ENCODE results near the gene SLC9A9.

Gene SLC9A9

GRCh38 chr3:143830063-143830462 is 18.2 kb downstream of the SLC9A9 start:
- no peak for ATAC-seq
- TF ChIP-seq ESRRG (CRISPR knock-in tag; IDR thresholded peaks at IDR 0.05): no peak
- TF ChIP-seq POU6F1 (CRISPR knock-in tag; IDR thresholded peaks at IDR 0.05; ENCODE audit: borderline replicate concordance, low read depth): no peak
- no peak for TF ChIP-seq SNAI2 (CRISPR knock-in tag; IDR thresholded peaks at IDR 0.05)
- TF ChIP-seq ZNF8 (CRISPR knock-in tag; IDR thresholded peaks at IDR 0.05): no peak
- no peak for TF ChIP-seq ZFP30 (CRISPR knock-in tag; IDR thresholded peaks at IDR 0.05)
- no peak for TF ChIP-seq ZFP3 (CRISPR knock-in tag; IDR thresholded peaks at IDR 0.05)
- TF ChIP-seq ARNTL (CRISPR knock-in tag; IDR thresholded peaks at IDR 0.05; ENCODE audit: borderline replicate concordance, low read depth): no peak
- TF ChIP-seq RARB (CRISPR knock-in tag; IDR thresholded peaks at IDR 0.05): no peak
- TF ChIP-seq ZC3H10 (CRISPR knock-in tag; IDR thresholded peaks at IDR 0.05): no peak
- no peak for TF ChIP-seq CSDC2 (CRISPR knock-in tag; IDR thresholded peaks at IDR 0.05)
- TF ChIP-seq ZNF565 (CRISPR knock-in tag; conservative IDR thresholded peaks at IDR 0.05; ENCODE audit: low read depth): no peak
- TF ChIP-seq PPARA (CRISPR knock-in tag; IDR thresholded peaks at IDR 0.05; ENCODE audit: borderline replicate concordance): no peak
- TF ChIP-seq PATZ1 (CRISPR knock-in tag; IDR thresholded peaks at IDR 0.05; ENCODE audit: borderline replicate concordance): no peak
- no peak for TF ChIP-seq BACH2 (CRISPR knock-in tag; IDR thresholded peaks at IDR 0.05; ENCODE audit: borderline replicate concordance)
- no peak for TF ChIP-seq CSRNP3 (CRISPR knock-in tag; IDR thresholded peaks at IDR 0.05)
- TF ChIP-seq ISL1 (CRISPR knock-in tag; IDR thresholded peaks at IDR 0.05): no peak
- no peak for TF ChIP-seq ZNF70 (CRISPR knock-in tag; IDR thresholded peaks at IDR 0.05)

- ATAC-seq: no peak
- TF ChIP-seq CSRNP3 (CRISPR knock-in tag; IDR thresholded peaks at IDR 0.05) (no peak), PATZ1 (CRISPR knock-in tag; IDR thresholded peaks at IDR 0.05; ENCODE audit: borderline replicate concordance) (no peak), GLIS3 (CRISPR knock-in tag; IDR thresholded peaks at IDR 0.05) (no peak), ZFP30 (CRISPR knock-in tag; IDR thresholded peaks at IDR 0.05) (no peak)
Measured at GRCh38 chr3:143827425-143827824, 20.8 kb downstream of the SLC9A9 start.

GRCh38 chr3:143826296-143826695 is 22.0 kb downstream of the SLC9A9 start:
- TF ChIP-seq TOX (CRISPR knock-in tag; IDR thresholded peaks at IDR 0.05; ENCODE audit: borderline replicate concordance) (no peak), PPARA (CRISPR knock-in tag; IDR thresholded peaks at IDR 0.05; ENCODE audit: borderline replicate concordance) (no peak), OSR1 (CRISPR knock-in tag; IDR thresholded peaks at IDR 0.05) (no peak)
- no peak for ATAC-seq

- ATAC-seq: no peak
- no peak for TF ChIP-seq CSRNP3 (CRISPR knock-in tag; IDR thresholded peaks at IDR 0.05)
- TF ChIP-seq PATZ1 (CRISPR knock-in tag; IDR thresholded peaks at IDR 0.05; ENCODE audit: borderline replicate concordance): no peak
- no peak for TF ChIP-seq ZC3H10 (CRISPR knock-in tag; IDR thresholded peaks at IDR 0.05)
- TF ChIP-seq ZFP3 (CRISPR knock-in tag; IDR thresholded peaks at IDR 0.05): no peak
- TF ChIP-seq ARNTL (CRISPR knock-in tag; IDR thresholded peaks at IDR 0.05; ENCODE audit: borderline replicate concordance, low read depth): no peak
- no peak for TF ChIP-seq RARB (CRISPR knock-in tag; IDR thresholded peaks at IDR 0.05)
- no peak for TF ChIP-seq BACH2 (CRISPR knock-in tag; IDR thresholded peaks at IDR 0.05; ENCODE audit: borderline replicate concordance)
- TF ChIP-seq SNAI2 (CRISPR knock-in tag; IDR thresholded peaks at IDR 0.05): no peak
- TF ChIP-seq PPARA (CRISPR knock-in tag; IDR thresholded peaks at IDR 0.05; ENCODE audit: borderline replicate concordance): no peak
- no peak for TF ChIP-seq GLIS3 (CRISPR knock-in tag; IDR thresholded peaks at IDR 0.05)
- no peak for TF ChIP-seq ZNF8 (CRISPR knock-in tag; IDR thresholded peaks at IDR 0.05)
- TF ChIP-seq ESRRG (CRISPR knock-in tag; IDR thresholded peaks at IDR 0.05): no peak
- no peak for TF ChIP-seq POU6F1 (CRISPR knock-in tag; IDR thresholded peaks at IDR 0.05; ENCODE audit: borderline replicate concordance, low read depth)
Measured at GRCh38 chr3:143825513-143825912, 22.8 kb downstream of the SLC9A9 start.
